HG03196 (cell line): ENCODE measurements around the gene CXorf51B.
"Not testable (repeated sequence)": the region's sequence is repeated elsewhere in the genome, so short reads cannot be mapped to it uniquely, and the experiment has no call there.

ENCODE experiments used
- ATAC-seq: cut with Tn5 transposase; IDR thresholded peaks from one replicate; pipeline ENCODE4 v1.9.1; 2021; ENCODE audit not compliant: unreplicated experiment

Gene CXorf51B

DNA sequence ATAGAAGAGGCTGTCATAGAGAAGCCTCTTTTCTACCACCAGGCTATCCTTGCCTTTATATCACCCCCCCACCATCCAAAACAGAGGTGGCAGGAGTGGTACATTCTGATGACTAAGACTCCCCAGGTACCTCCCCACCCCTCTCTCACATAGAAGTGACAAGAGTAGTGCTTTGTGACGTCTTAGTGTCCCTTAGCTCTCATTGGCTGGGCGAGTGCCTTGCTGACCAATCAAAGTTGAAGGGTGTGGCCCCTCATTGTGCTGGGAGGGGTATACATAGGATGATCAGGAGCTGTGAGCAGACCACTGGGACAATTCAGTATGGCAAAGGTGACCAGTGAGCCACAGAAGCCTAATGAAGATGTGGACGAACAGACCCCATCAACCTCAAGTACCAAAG is at the start of gene CXorf51B:
Gene CXorf51B, plus strand, starts transcription at position 301 of the 400 bp plus-strand sequence. Its CDS starts 21 bp downstream, at position 322.
- ATAC-seq, result not testable (repeated sequence)

GRCh38 chrX:146814644-146815043 is 5.1 kb downstream of the CXorf51B start, which contains the start of gene CXorf51A:
Gene CXorf51A (minus strand): TSS chrX:146814744. CDS start chrX:146814723, 21 bp downstream.
- not testable (repeated sequence) for ATAC-seq

DNA sequence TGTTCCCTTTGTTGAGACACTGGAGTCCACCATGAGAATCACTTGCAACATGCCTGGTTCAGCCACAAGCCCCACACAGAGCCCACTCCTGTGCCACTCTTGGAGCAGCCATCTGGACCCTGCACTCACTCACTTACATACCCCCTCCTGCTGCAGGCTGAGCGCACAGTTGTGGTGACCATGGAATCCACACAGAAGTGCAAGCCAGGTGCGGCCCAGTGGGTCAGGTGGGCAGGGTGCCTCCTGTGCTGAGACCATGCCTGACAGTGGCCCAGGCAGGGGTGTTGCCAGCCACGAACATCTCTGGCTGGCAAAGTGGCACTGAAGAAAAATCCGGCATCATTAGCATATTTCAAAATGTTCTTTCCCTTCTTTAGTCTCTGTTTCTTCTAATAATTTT is 22.4 kb downstream of the CXorf51B start:
- no peak for ATAC-seq

- no peak for ATAC-seq
Measured at GRCh38 chrX:146854281-146854680, 44.7 kb downstream of the CXorf51B start.
